ENCODE data around the gene CSGALNACT2.

Gene CSGALNACT2

DNA sequence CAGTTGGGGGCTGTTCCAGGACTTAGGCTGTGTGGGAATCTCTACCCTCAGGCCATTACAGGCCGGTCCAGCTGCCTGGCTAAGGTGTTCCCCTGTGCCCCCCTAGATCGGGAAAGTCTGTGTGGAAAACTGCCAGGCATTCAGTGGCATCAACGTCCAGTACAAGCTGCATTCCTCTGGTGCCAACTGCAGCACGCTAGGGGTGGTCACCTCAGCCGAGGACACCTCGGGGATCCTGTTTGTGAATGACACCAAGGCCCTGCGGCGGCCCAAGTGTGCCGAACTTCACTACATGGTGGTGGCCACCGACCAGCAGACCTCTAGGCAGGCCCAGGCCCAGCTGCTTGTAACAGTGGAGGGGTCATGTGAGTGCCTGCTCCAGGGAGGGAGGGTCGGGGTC is 27.1 kb upstream of the CSGALNACT2 start:
- in situ Hi-C loops (cut with MboI; ENCODE audit: low sequenced_read_pairs) = loop anchor here (25.0 kb wide), 1 partner anchor 474 kb away; the partner anchor contains the start of gene ZNF33B

GRCh38 chr10:43111921-43112607 is 26.2 kb upstream of the CSGALNACT2 start:
- in situ Hi-C loops (cut with MboI; ENCODE audit: low sequenced_read_pairs) = loop anchor here (25.0 kb wide), 1 partner anchor 475 kb away; the partner anchor contains the start of gene ZNF33B

DNA sequence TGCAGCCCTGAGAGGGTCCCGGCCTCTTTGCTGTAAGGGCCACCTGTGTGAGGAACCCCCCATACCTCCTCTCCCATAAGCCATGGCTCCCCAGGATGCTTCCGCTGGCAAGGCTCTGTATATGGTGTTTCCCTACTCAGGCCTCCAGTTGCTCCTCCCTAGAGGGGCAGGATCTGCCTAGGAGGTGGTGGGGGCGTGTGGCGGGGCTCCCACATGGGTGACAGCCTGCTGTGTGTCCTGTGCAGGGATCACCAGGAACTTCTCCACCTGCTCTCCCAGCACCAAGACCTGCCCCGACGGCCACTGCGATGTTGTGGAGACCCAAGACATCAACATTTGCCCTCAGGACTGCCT is 25.7 kb upstream of the CSGALNACT2 start:
- in situ Hi-C loops (cut with MboI; ENCODE audit: low sequenced_read_pairs) = loop anchor here (25.0 kb wide), 1 partner anchor 475 kb away; the partner anchor contains the start of gene ZNF33B

DNA sequence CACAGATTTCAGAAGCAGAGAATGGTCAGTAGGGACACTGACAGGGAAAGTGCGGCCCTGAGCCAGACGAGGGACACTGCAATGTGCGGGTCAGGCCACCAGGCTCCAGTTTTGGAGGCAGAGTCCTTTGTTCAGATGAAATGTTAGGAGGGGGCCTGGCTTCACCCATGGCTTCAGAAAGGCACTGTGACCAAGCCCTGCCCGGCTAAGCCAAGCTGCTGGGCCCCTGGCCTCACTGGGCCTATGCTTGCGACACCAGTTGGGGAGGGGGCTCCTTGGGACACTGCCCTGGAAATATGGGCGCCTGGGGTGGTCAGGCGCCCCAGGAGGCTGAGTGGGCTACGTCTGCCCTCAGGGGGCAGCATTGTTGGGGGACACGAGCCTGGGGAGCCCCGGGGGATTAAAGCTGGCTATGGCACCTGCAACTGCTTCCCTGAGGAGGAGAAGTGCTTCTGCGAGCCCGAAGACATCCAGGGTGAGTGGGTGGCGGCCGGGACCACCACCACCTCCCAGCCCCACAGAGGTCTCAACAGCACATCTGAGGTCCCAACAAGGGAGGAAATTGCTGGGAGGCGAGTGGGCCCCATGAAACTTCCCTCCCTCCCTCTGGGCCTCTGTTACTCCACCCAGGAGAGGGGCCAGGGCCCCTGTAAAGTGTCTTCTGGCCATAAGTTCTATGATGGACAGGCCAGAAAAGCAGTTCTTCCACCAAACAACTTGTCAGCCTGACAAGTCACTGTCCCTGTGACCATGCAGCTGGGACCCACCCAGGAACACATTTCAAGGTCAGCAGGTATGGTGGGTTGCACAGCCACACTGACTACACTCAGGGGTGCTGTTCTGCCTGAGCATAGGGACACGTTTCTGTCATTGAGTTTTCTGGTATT is 24.8 kb upstream of the CSGALNACT2 start:
- in situ Hi-C loops (cut with MboI; ENCODE audit: low sequenced_read_pairs) = loop anchor here (25.0 kb wide), 1 partner anchor 476 kb away; the partner anchor contains the start of gene ZNF33B

GRCh38 chr10:43114088-43114742 is 24.0 kb upstream of the CSGALNACT2 start:
- in situ Hi-C loops (cut with MboI; ENCODE audit: low sequenced_read_pairs) = loop anchor here (25.0 kb wide), 1 partner anchor 477 kb away; the partner anchor contains the start of gene ZNF33B

- in situ Hi-C loops (cut with MboI; ENCODE audit: low sequenced_read_pairs) = loop anchor here (25.0 kb wide), 1 partner anchor 478 kb away; the partner anchor contains the start of gene ZNF33B
Measured at GRCh38 chr10:43114743-43115611, 23.3 kb upstream of the CSGALNACT2 start.

DNA sequence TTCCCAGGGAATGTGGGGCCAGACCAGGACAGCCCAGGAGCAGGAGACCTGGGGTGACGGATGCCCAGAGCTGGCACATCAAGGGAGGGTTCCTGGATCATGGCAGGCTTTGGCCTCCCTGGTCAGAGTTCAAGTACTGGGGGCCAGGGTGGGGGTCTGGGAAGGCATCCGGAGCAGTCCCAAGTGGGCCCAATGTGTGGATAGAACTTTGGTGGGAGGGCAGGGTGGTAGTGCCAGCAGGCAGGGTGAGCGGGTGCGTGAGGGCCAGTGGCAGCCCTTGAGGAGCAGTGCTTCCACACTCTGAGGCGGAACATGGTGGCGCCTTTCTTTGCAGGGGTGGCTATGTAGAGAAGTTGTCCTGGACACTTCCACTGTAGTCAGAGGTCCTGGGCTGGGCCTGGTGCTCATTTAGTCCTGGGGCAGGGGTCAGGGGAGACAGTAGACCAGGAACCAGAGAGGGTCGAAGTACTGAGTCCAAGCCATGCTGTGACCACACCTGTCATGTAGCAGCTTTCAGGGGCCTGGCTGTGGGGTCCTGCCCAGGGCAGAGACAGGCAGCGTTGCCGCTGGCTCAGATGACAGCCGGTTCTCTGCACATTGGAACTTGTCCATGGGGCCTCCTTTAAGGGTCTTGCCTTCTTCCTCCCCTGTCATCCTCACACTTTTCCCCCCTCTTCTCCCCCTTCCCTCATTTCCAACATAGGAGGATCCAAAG is 22.2 kb upstream of the CSGALNACT2 start:
- in situ Hi-C loops (cut with MboI; ENCODE audit: low sequenced_read_pairs) = loop anchor here (25.0 kb wide), 1 partner anchor 479 kb away; the partner anchor contains the start of gene ZNF33B

GRCh38 chr10:43116596-43116995 is 21.6 kb upstream of the CSGALNACT2 start:
- in situ Hi-C loops (cut with MboI; ENCODE audit: low sequenced_read_pairs) = loop anchor here (25.0 kb wide), 1 partner anchor 479 kb away; the partner anchor contains the start of gene ZNF33B

- in situ Hi-C loops (cut with MboI; ENCODE audit: low sequenced_read_pairs) = loop anchor here (25.0 kb wide), 1 partner anchor 480 kb away; the partner anchor contains the start of gene ZNF33B
Measured at GRCh38 chr10:43117031-43117776, 21.0 kb upstream of the CSGALNACT2 start.

GRCh38 chr10:43117777-43118583 is 20.3 kb upstream of the CSGALNACT2 start:
- in situ Hi-C loops (cut with MboI; ENCODE audit: low sequenced_read_pairs) = loop anchor here (25.0 kb wide), 1 partner anchor 481 kb away; the partner anchor contains the start of gene ZNF33B

DNA sequence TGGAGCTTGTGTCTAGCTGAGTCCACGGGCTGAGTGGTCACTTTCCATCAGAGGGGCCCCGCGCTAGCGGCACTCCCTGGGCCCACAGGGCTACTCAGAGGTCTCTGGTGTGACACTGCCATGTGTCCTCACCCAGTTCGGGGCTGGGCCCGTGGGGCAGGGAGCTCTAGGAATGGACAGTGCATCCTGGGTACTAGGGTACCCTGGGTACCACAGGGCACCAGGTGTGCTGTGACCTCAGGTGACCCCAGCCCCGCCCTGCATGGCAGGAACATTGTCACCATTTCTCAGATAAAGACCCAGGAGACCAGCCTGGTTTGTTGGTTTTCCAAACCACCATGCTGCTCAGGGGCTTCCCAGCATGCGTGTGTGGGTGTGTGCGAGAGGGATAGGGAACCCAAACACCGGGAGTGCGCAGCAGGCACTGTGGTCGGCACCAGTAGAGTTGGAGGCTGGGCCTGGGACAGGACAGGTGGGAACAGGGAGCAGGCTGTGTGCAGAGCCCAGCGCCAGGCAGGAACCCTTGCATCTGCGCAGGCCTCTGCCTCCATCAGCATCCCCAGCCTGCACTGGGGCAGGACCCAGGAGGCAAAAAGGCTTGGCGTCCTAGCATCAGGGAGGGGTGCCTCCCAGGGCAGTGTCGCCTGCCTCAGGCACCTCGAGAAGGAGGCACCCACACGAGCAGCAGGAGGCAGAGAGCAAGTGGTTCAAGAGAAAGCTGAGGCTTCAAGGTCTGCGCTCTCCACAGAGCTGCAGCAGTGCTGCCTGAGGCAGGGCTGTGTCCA is 19.4 kb upstream of the CSGALNACT2 start:
- in situ Hi-C loops (cut with MboI; ENCODE audit: low sequenced_read_pairs) = loop anchor here (25.0 kb wide), 1 partner anchor 482 kb away; the partner anchor contains the start of gene ZNF33B

GRCh38 chr10:43119416-43120115 is 18.7 kb upstream of the CSGALNACT2 start:
- in situ Hi-C loops (cut with MboI; ENCODE audit: low sequenced_read_pairs) = loop anchor here (25.0 kb wide), 1 partner anchor 482 kb away; the partner anchor contains the start of gene ZNF33B

DNA sequence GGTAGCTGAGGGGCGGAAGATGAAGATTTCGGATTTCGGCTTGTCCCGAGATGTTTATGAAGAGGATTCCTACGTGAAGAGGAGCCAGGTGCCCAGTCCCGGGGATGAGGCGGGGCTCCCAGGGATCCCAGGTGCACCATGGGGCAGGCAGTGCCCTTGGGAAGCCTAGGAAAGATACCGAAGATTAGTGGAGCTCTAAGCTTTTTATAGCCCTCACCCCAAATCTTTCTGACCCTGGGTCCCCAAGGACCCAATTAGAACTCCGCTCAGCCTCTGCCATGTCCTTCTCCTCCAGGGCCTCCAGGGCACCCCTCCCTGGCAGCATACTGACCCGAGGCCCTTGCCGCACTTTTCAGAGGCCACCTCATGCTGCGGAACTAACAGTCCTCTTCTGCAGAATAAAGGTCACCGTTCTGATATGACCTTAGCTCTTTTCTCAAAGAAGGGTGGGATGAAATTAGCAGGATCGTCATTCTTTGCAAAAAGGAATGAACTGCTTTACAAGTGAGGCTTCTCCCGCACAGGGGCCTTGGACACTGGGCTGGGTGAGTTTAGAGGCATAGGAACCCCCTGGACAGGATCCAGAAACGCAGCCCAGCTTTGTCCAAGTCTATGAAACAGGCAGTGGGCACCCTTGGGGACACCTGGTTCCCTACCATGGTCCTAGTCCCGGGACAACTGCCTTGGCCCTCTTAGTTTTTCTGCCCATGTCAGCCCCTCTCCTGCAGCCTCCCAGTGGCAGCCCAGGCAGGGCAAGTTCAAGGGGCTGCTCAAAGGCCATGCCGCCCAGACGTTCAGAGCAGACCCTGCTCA is 17.9 kb upstream of the CSGALNACT2 start:
- in situ Hi-C loops (cut with MboI; ENCODE audit: low sequenced_read_pairs) = loop anchor here (25.0 kb wide), 1 partner anchor 483 kb away; the partner anchor contains the start of gene ZNF33B

- in situ Hi-C loops (cut with MboI; ENCODE audit: low sequenced_read_pairs) = loop anchor here (25.0 kb wide), 1 partner anchor 484 kb away; the partner anchor contains the start of gene ZNF33B
Measured at GRCh38 chr10:43120929-43121314, 17.3 kb upstream of the CSGALNACT2 start.

GRCh38 chr10:43121444-43121843 is 16.8 kb upstream of the CSGALNACT2 start:
- in situ Hi-C loops (cut with MboI; ENCODE audit: low sequenced_read_pairs) = loop anchor here (25.0 kb wide), 1 partner anchor 484 kb away; the partner anchor contains the start of gene ZNF33B
